Activated effector memory CD4-positive, alpha-beta T cell treated with Interleukin-2 at 50 U/mL for 16 hours (primary cell): Measurements from ENCODE around the gene MRGPRE.

Experiments used
- DNase-seq: peaks from one replicate; pipeline ENCODE4 v3.0.0-alpha.2; 2020

MRGPRE gene

GRCh38 chr11:3225826-3226750, 6.1 kb downstream of the MRGPRE start:
- DNase-seq = no peak

GRCh38 chr11:3225159-3225758, 7.0 kb downstream of the MRGPRE start:
- DNase-seq = no peak

GRCh38 chr11:3224401-3225057, 7.7 kb downstream of the MRGPRE start:
- DNase-seq = no peak

GRCh38 chr11:3223932-3224381, 8.3 kb downstream of the MRGPRE start:
- DNase-seq = no peak

- no peak for DNase-seq
These were observed 9.0 kb downstream of the MRGPRE start for GRCh38 chr11:3222941-3223915.

GRCh38 chr11:3222003-3222855, 10.0 kb downstream of the MRGPRE start:
- DNase-seq = no peak

- DNase-seq = no peak
These were observed 10.7 kb downstream of the MRGPRE start for GRCh38 chr11:3221408-3222002.

- DNase-seq = no peak
These were observed 11.5 kb downstream of the MRGPRE start for GRCh38 chr11:3220521-3221407.

- DNase-seq = no peak
These were observed 12.1 kb downstream of the MRGPRE start for GRCh38 chr11:3220101-3220500.

GRCh38 chr11:3219281-3219892, 12.8 kb downstream of the MRGPRE start:
- DNase-seq = no peak

- no peak for DNase-seq
These were observed 13.5 kb downstream of the MRGPRE start, which contains the start of gene MRGPRG for GRCh38 chr11:3218483-3219280. Gene MRGPRG, minus strand, starts transcription at chr11:3218813. Its CDS starts 0 bp downstream, at chr11:3218813.

- no peak for DNase-seq
These were observed 14.3 kb downstream of the MRGPRE start for GRCh38 chr11:3217818-3218482.

GRCh38 chr11:3216027-3216525, 16.1 kb downstream of the MRGPRE start:
- no peak for DNase-seq

- DNase-seq = no peak
These were observed 16.7 kb downstream of the MRGPRE start for GRCh38 chr11:3215346-3216026.

- DNase-seq = no peak
These were observed 17.9 kb downstream of the MRGPRE start for GRCh38 chr11:3214420-3214699.

GRCh38 chr11:3213659-3214419, 18.4 kb downstream of the MRGPRE start:
- no peak for DNase-seq

GRCh38 chr11:3208272-3208671, 23.9 kb downstream of the MRGPRE start:
- no peak for DNase-seq
